Adrenal gland (tissue), 5 donors: ENCODE data around the gene HBP1.
"Not testable (repeated sequence)": the region's sequence is repeated elsewhere in the genome, so short reads cannot be mapped to it uniquely, and the experiment has no call there.

ENCODE experiments used
- CTCF ChIP-seq, 6 experiments: fragments of 450-650 bp in 4 of 6; fragments of 200-600 bp in 2 of 6; sonication (generic) in 1 of 6; IDR thresholded peaks; 1 replicate in 5 of 6; 2 replicates in 1 of 6; pipeline versions ENCODE4 v1.5.1 to v1.8.0; 2016 to 2021; ENCODE audit warnings: antibody characterized with exemption in 6 of 6, mild to moderate bottlenecking in 2 of 6, moderate library complexity in 1 of 6
- POLR2A ChIP-seq, 2 donors: fragments of 450-650 bp; IDR thresholded peaks; one replicate each; pipeline ENCODE4 v1.6.1; 2017; ENCODE audit warnings: antibody characterized with exemption in 2 of 2, mild to moderate bottlenecking in 2 of 2, moderate library complexity in 1 of 2
- donor health status: DM: no; HTN: no; CAD: no.

DNA sequence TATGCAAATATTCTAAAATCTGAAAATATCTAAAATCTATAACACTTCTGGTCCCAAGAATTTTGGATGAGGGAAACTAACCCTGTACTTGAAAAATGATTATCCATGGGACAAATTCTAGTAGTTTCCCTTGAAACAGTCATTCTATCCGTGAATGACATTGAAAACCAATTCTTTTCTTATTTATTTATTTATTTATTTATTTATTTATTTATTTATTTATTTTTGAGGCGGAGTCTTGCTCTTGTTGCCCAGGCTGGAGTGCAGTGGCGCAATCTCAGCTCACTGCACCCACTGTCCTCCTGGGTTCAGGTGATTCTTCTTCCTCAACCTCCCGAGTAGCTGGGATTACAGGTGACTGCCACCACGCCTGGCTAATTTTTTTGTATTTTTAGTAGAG, 24.9 kb upstream of the HBP1 start:
- not testable (repeated sequence) for TF ChIP-seq POLR2A, CTCF (IDR thresholded peaks at IDR 0.05)
